Stimulated activated CD4-positive, alpha-beta T cell treated with anti-CD3 and anti-CD28 coated beads, Interleukin-2, amount 100 ng/mL, for 4 hours (primary cell): ENCODE data around the gene AEBP2.
"Not testable (repeated sequence)": the region's sequence is repeated elsewhere in the genome, so short reads cannot be mapped to it uniquely, and the experiment has no call there.

Experiments used
- DNase-seq: peaks from one replicate; pipeline ENCODE4 v3.0.0-alpha.2; 2020; ENCODE audit warnings: low read depth

AEBP2 gene

DNA sequence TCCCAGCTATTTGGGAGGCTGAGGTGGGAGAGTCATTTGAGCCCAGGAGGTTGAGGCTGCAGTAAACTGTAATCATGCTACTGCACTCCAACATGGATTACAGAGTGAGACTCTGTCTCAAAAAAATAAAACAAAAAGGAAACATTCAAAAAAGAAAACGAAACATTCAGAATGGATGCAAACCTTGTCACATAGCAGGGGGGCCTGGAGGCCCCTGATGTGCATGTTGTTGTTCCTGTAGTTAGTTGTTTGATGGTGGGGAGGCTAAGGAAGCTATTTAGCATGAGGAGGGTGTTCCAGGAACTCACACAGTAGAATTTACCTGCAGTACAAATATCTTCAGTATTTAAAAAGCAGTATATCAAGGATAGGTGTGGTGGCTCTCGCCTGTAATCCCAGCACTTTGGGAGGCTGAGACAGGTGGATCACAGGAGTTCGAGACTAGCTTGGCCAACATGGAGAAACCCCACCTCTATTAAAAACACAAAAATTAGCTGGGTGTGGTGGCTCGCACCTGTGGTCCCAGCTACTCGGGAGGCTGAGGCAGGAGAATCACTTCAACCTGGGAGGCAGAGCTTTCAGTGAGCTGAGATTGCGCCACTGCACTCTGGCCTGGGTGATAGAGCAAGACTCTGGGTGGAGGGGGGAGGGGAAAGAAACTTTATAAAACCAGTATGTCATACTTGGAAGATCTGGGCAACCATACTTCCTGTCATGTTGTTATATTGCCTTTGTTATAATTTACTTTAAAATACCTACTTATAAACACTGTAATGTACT lies 17.6 kb upstream of the AEBP2 start:
- DNase-seq: no peak

DNA sequence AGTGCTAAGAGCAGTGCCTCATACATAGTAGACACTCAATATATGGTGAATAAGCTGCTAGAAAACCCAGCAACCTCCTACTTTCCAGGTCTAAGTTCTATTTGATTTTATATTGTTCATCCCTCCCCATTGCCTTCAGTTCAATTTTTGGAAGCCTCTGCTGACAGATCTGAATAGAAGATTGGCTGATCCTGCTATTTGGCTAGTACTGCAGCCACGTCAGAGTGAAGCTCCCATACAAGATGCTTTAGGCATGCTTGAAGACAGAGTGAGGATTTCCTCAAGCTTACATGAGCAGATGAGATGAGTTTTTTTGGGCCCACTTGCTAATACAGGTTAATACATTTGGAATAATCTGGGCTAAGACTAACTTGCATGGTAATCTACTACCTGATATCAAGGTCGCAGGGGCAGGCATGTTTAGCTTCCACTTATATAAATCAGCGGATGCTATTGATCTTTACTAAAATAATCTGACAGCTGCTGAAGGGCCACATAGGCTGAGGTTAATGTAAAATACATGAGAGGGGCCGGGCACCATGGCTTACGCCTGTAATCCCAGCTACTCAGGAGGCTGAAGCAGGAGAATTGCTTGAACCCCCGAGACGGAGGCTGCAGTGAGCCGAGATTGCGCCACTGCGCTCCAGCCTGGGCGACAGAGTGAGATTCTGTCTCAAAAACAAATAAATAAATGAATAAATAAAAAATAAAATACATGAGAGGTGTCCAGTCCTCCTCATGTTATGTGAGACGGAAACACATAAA lies 15.9 kb upstream of the AEBP2 start:
- no peak for DNase-seq

DNA sequence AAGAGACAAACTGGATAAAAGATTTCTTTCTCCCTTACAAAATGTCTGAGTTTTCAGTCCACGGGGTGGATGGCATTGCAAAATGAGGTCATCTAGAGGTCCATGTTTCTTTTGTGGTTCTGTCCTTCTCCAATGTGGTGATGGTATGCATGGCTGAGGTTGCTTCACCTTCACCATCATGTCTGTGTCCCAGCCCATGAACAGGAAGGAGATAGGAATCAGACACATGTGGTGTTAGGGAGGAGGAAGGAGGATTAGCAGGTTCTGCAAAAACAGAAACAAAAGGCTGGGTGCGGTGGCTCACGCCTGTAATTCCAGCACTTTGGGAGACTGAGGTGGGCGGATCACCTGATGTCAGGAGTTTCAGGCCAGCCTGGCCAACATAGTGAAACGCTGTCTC lies 11.0 kb upstream of the AEBP2 start:
- DNase-seq: no peak

DNA sequence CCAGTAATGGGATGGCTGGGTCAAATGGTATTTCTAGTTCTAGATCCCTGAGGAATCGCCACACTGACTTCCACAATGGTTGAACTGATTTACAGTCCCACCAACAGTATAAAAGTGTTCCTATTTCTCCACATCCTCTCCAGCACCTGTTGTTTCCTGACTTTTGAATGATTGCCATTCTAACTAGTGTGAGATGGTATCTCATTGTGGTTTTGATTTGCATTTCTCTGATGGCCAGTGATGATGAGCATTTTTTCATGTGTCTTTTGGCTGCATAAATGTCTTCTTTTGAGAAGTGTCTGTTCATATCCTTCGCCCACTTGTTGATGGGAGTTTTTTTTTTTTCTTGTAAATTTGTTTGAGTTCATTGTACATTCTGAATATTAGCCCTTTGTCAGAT lies 9.8 kb upstream of the AEBP2 start:
- not testable (repeated sequence) for DNase-seq

DNA sequence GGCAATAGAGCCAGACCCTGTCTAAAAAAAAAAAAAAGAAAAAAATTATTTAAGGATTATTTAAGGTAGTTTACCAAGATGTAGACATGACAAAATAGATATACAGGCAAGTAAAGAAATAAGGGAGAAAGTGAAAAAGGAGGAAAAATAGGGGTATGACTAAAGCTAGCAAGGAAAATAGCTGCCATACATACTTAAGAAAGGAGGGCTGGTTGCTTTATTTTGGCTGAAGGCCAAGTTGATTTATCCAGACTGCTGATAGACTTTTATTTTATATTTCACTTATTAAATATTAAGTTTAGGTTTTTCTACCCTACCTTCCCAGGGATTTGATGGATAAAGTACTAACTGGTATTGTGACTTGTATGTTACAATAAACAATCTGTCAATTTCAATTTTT lies 8.3 kb upstream of the AEBP2 start:
- no peak for DNase-seq

DNA sequence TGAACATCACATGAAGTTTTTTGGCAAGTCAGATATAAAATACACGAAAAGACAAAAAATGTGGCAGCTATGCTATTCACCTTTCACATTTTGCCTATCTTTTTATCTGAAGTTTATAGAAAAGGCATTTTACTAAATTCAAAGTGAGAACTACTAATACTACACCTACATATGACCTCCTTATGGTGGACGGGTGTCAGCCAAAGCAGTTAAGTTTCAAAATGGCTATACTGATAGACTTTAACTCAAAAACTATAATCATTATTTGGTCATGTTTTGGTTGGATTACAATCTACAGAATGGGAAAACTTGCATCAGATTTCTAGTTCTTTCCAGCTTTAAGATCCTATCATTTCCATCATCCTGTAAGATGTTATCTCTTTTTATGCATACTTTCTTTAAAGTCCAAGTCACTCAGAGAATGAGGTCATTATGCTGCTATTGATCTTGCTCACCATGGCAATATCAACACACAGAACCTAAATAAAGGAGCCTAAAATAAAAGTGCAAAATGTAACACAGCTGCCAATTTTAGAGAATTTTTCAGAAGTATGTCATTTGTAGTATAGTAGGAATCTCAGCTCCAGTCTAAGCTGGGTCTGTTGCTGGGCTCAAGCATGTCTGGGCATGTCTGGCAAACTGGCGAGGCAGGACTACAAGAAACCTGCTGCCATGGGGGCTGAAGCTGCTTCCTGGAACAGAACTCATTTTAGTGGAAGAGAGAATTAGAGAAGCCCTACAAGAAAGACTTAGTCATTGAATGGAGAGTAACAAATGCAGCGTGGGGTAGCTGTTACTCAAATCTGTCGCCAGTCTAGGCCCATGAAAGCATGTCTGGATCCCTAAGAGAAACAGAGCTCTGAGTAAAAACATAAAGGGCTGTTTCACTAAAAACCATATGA lies 7.6 kb upstream of the AEBP2 start:
- DNase-seq: no peak

DNA sequence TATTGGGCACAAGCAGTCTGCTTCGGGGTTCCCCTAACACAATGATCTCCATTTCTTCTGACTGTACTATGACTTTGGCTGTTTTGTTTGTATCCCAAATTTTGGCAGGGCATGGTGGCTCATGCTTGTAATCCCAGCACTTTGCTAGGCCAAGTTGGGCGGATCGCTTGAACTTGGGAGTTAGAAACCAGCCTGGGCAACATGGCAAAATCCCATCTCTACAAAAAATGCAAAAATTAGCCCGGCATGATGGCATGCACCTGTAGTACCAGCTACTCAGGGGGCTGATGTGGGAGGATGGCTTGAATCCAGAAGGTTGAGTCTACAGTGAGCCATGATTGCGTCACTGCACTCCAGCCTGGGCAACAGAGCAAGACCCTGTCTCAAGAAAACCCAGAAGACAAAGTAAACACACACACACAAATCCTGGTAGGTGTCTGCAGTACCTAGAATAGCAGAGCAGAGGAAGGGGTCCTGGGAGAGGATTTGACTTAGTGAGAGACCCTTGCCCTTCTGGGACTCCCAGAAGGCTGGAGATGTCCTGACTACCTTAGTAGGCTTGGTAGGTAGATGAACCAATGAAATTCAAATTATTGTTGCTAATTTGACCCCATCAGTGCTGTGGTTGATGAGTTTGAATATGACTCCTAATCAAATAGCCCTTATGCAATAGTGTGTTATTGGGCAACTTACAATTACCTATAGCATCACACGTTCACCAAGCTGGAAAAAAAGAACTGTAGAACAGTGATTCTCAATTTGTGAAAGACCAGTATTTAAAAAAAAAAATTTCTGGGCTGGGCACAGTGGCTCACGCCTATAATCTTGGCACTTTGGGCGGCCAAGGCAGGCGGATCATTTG lies 6.8 kb upstream of the AEBP2 start:
- no peak for DNase-seq

DNA sequence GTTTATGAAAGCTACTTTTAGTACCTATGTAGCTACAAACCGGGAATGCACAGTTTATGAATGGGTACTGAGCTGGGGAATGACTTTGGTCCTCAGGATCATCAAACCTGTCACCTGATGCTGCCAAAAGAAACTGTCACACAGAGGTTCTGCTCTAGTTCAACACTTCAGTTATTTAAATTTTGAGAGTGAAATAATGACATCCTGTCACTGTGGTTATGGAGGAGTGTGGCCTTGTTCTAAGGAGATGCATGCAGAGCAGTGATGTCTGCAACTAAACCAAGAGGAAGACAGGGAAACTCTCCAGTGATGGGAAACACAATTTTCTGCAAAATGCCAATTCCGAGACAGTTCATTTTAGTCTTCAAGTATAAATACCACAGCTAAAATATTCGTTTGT lies 4.8 kb upstream of the AEBP2 start:
- no peak for DNase-seq

DNA sequence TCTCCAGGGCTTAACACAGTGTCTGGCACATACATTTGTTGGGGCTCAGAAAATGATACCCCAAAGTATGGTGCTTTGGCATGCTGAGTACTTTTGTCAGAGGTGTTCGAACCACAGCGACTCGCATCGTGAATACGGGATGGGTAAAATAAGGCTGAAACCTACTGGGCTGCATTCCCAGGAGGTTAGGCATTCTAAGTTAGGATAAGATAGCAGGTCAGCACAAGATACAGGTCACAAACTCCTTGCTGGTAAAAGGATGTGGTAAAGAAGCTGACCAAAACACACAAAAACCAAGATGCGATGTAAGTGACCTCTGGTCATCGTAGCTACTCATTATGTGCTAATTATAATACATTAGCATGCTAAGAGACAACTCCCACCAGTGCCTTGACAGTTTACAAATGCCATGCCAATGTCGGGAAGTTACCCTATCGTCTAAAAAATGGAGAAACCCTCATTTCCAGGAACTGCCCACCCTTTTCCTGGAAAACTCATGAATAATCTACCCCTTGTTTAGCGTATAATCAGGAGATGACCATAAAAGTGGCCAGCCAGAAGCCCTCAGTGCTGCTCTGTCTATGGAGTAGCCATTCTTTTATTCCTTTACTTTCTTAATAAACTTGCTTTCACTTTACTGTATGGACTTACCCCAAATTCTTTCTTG lies 3.3 kb upstream of the AEBP2 start:
- no peak for DNase-seq

DNA sequence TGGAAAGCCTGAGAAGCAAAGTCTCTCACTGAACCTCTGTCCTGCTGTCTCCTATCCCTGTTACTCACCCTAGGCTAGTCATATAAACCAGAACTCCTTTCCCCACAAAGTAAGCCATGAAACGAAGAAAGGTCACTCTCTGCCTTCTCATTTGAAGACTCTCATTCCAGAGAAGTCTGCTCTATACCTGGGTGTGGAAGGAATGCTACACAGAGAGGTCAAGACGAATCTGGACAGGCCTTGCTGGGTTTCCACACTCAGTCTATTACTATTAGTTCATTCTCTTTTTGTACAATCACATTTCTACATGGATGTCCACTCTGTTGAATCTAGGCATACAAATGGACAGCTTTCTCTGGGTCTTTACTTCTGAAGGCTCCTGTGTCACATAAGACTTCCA lies 2.4 kb upstream of the AEBP2 start:
- DNase-seq: no peak

DNA sequence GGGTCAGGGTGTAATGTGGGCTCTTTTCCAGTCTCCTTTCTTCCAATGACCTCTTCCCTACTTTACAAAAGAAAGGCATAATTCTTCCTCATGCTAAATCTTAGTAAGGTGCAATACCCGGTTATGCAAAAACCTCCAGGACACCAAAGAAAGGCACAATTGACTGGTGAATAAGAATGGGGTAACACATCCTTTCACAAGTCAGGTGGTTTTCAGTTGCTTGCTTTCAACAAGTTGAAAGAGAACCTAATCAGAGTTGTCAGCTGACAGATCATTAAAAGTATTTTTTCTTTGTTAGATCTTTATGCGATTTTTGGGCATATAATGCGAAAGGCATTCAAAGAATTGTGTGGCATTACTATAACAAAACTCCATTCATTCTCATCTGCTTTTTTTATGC lies 1.3 kb upstream of the AEBP2 start:
- DNase-seq: no peak

DNA sequence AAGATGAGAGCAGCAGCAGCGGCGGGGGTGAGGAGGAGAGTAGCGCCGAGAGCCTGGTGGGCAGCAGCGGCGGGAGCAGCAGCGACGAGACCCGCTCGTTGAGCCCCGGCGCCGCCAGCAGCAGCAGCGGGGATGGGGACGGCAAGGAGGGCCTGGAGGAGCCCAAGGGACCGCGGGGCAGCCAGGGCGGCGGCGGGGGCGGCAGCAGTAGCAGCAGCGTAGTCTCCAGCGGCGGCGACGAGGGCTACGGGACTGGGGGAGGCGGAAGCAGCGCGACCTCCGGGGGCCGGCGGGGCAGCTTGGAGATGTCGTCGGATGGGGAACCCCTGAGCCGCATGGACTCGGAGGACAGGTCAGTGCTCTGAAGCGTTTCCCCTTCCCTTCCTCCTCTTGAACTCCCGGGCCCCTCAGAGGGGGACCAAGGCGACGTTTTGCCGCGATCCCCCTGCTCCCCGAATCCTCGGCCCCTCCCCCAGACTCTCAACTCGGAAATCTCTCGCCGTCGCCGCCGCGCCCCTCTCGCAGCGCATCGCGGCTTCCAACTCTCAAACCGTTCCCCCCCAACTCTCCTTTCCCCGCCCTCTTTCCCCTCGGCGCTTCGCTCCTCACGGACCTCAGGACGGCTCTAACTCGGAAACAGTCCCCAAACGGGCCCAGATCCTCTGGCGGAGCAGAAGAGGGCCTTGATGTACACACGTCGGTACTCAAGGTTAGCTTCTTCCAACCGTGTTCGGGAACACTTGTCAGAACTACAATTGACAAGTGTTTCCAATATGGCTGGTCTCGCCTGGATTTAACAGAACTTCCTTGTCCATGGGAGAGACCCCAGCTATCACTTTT lies 947 bp downstream of the AEBP2 start:
- peak; percentile 31 for DNase-seq

DNA sequence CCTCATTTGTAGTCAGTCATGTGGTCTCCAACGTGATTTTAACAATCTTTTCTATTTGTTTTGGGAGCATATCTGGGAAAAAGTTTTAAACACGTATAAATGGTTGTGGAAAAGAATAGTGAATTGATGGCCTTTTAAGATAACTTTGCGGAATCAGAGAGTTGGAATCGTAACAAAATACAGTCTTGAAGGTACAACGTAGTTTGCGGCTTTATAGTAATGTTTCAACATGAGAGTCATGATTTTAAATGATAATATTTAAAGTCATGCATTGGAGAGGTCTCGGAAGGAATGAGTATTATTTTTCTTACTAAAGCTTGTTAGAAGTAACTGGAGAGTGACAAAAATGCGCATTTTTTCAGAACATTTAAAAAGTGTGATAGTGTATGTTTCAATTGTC lies 1.6 kb downstream of the AEBP2 start:
- no peak for DNase-seq

DNA sequence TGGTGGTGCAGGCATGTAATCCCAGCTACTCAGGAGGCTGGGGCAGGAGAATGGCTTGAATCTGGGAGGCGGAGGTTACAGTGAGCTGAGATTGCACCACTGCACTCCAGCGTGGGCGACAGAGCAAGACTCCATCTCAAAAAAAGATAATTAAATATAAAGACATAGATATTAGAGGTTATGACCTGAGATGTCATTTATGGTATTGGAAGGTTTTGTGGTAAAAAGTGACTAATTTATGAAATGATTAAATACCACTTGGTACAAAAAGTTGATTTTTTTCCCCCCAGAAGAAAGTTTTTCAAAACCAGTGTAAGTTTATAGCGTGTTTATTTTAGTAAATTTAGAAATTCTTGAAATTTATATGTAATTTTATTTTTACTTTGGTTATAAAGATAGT lies 4.3 kb downstream of the AEBP2 start:
- DNase-seq: no peak

DNA sequence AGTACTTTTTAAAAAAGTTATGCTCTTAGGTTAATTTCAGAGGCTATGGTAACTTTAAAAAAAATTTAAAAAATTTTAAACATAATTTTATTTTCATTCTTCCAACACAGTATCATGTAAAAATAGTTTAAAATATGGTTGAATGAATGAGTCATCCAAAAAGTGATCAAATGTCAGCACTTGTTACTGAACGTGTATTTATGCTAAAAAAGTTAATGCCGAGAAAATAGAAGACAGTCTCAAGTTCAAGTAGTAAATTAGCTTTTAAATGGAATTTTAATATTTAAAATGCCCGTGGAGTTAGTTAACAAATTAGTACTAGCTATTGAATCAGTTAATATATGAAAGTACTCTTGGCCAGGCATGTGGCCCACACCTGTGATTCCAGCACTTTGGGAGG lies 4.8 kb downstream of the AEBP2 start:
- no peak for DNase-seq

DNA sequence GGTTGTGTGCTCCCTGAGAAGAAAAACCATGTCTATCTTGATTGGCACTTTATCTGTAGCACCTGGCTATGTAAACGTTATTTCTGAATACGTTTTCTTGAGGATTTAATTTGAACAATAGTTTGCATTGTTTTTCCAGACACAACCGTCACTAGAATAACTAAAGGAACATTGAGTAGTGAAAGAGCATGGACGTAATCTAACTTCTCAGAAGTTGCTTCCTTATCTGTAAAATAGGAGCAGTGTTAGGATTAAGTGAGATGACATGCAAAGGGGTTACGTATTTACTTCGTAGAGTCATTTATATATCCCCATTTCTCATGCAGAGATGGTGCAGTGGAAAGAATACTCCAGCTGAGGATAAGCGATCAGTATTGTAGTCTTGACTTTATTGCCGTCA lies 8.1 kb downstream of the AEBP2 start:
- no peak for DNase-seq

DNA sequence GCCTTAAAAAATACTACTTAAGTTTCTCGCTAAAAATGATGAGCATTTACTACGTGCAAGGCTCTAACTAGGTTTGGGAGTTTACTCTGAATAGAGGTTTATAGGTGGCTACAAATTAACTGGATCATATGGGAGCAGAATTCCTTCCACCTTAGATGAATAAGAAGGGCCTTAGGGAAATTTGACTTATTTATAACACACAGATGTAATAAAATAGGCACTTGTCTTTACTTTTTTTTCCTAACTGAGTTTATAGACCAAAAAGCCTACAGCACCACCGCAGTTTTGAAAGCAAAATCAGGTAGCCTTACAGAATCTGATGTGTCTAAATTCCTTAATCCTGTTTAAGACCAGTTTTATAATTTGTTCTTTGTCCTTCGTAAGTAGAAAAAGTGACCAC lies 10.5 kb downstream of the AEBP2 start:
- DNase-seq: no peak

DNA sequence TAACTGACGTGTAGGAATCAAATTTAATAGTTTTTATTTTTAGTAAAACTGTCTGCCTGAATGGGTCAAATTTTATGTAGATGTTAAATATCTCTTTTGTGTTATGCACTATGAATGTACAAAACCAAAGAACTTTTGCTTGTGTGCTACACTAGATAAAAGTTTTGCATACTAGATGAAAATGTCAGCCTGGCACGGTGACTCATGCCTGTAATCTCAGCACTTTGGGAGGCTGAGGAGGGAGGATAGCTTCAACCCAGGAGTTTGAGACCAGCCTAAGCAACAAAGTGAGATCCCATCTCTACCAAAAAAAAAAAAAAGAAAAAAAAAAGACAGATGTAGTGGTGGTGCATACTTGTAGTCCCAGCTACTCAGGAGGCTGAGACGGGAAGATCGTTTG lies 11.1 kb downstream of the AEBP2 start:
- no peak for DNase-seq

DNA sequence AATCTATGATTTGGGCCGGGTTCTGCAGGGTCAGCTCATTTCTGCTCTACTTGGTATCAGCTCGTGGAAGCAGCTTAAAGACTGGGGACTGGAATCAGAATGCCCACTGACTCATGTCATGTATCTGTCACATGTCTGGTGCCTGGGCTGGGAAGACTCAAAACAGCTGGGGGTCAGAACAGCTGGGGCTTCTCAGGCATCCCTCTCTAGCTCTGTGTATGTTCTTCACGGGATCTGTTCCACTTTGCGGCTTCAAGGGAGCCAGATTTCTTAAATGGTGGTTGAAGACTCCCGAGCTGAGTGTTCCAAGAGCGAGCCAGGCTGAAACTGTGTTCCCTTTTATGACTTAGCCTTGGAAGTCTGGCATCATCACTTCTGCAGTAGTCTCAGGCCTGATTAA lies 11.9 kb downstream of the AEBP2 start:
- DNase-seq: no peak

DNA sequence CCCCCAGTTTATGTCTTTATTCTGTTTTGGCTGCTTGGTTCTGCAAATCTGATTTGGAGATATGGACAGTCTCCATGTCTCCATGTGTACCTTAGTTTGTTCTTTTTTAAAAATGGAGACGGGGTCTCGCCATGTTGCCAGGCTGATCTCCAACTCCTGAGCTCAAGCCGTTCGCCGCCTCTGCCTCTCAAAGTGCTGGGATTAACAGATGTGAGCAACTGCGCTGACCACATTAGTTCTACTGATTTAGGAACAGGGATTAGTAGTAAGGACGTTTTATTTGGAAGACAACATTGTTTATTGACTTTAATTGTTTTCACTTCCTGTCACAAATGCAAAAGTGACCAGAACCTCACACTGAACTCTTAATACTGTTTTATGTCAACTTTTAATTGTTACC lies 14.7 kb downstream of the AEBP2 start:
- no peak for DNase-seq
